H1 (cell line): ENCODE results near the gene GARNL3. TPM values are rescaled to one million over a fixed set of nuclear protein-coding genes. Genes with fewer than 3 reads are reported as not detected.

Experiments used
- CTCF ChIA-PET: fragments of 300-600 bp; sonication (Branson Sonifier 250); formaldehyde crosslinking; loops from one replicate; lab custom pipeline; 2021; ENCODE audit not compliant: partially characterized antibody; lab: Charles Lee
- POLR2A ChIA-PET: fragments of 300-600 bp; sonication (Branson Sonifier 250); formaldehyde crosslinking; loops from one replicate; lab custom pipeline; 2021; ENCODE audit warnings: inconsistent platforms; ENCODE audit not compliant: partially characterized antibody; lab: Charles Lee
- DNase-seq, 2 experiments: peaks; one replicate each; pipeline versions ENCODE4 v3.0.0 to v3.0.0-alpha.2; 2010 to 2022; ENCODE audit warnings: low spot score in 2 of 2, low read depth in 1 of 2, mixed read lengths in 1 of 2
- FAIRE-seq: peaks from 2 replicates; lab custom pipeline; 2011; peaks lifted over from hg19 to GRCh38; lab: Jason Lieb, UNC
- H2AFZ ChIP-seq: 2 replicates; pipeline ENCODE4 v1.8.1; 2012; ENCODE audit warnings: low read length, inconsistent platforms
- H2AK5ac ChIP-seq: 2 replicates; pipeline ENCODE4 v1.6.1; 2013; ENCODE audit warnings: low read depth, low read length
- H2BK120ac ChIP-seq: replicated peaks from 2 replicates; pipeline ENCODE3; 2013; ENCODE audit warnings: low read depth, low read length, inconsistent platforms
- H2BK12ac ChIP-seq: 2 replicates; pipeline ENCODE4 v1.6.1; 2013; ENCODE audit warnings: low read depth, low read length
- H2BK15ac ChIP-seq: 2 replicates; pipeline ENCODE4 v1.6.1; 2013; ENCODE audit warnings: low read length
- H2BK20ac ChIP-seq: 2 replicates; pipeline ENCODE4 v1.6.1; 2013; ENCODE audit warnings: low read length
- H2BK5ac ChIP-seq: 2 replicates; pipeline ENCODE4 v1.6.1; 2013; ENCODE audit warnings: low read depth, low read length
- H3K14ac ChIP-seq: 2 replicates; pipeline ENCODE4 v1.6.1; 2013; ENCODE audit warnings: inconsistent platforms; ENCODE audit not compliant: insufficient read length
- H3K18ac ChIP-seq: 2 replicates; pipeline ENCODE4 v1.6.1; 2013; ENCODE audit warnings: low read length; ENCODE audit errors: extremely low read depth
- H3K23ac ChIP-seq: 2 replicates; pipeline ENCODE4 v1.6.1; 2013; ENCODE audit warnings: inconsistent platforms; ENCODE audit not compliant: insufficient read length
- H3K23me2 ChIP-seq: 2 replicates; pipeline ENCODE4 v1.6.1; 2013; ENCODE audit warnings: low read depth, low read length
- H3K27ac ChIP-seq: 2 replicates; pipeline ENCODE4 v1.6.1; 2011; ENCODE audit warnings: low read depth, low read length, inconsistent platforms
- H3K27me3 ChIP-seq, 4 experiments: replicated peaks in 1 of 4; 1 replicate in 1 of 4; 2 replicates in 3 of 4; pipeline versions ENCODE4 v1.6.1 to v1.8.1; 2011 to 2013; ENCODE audit warnings: low read length in 3 of 4, mild to moderate bottlenecking in 3 of 4, inconsistent platforms in 2 of 4, mixed read lengths in 2 of 4, moderate library complexity in 1 of 4; ENCODE audit not compliant: control insufficient read depth in 3 of 4, insufficient read depth in 3 of 4; ENCODE audit errors: extremely low read depth in 1 of 4
- H3K36me3 ChIP-seq, 4 experiments: 2 replicates each; pipeline versions ENCODE4 v1.6.1 to v1.8.1; 2011 to 2013; ENCODE audit warnings: mild to moderate bottlenecking in 4 of 4, low read length in 3 of 4, moderate library complexity in 2 of 4, control low read depth in 1 of 4, inconsistent platforms in 1 of 4; ENCODE audit not compliant: insufficient read depth in 4 of 4, control insufficient read depth in 2 of 4
- H3K4ac ChIP-seq: replicated peaks from 2 replicates; pipeline ENCODE3; 2013; ENCODE audit warnings: low read length, low read depth, mixed read lengths, inconsistent platforms; ENCODE audit not compliant: insufficient read length
- H3K4me1 ChIP-seq, 4 experiments: replicated peaks in 1 of 4; 1 replicate in 1 of 4; 2 replicates in 3 of 4; pipeline versions ENCODE4 v1.6.1 to v1.8.1; 2011 to 2013; ENCODE audit warnings: low read length in 3 of 4, inconsistent platforms in 2 of 4, mixed read lengths in 1 of 4; ENCODE audit not compliant: insufficient read depth in 4 of 4, control insufficient read depth in 3 of 4
- H3K4me2 ChIP-seq, 2 experiments: 2 replicates each; pipeline versions ENCODE4 v1.6.1 to v1.8.1; 2011 to 2013; ENCODE audit warnings: low read depth in 2 of 2, low read length in 2 of 2, control low read depth in 1 of 2, inconsistent platforms in 1 of 2, mild to moderate bottlenecking in 1 of 2; ENCODE audit not compliant: insufficient read depth in 1 of 2
- H3K4me3 ChIP-seq, 4 experiments: fragments of 200-600, 300-600 bp in 1 of 4; sonication (generic), shearing (Covaris generic), sonication (Bioruptor Twin) in 1 of 4; 2 replicates each; pipeline versions ENCODE4 v1.5.1 to v1.8.1; 2011 to 2016; ENCODE audit warnings: low read length in 4 of 4, low read depth in 3 of 4, control low read depth in 2 of 4, inconsistent platforms in 2 of 4, mild to moderate bottlenecking in 2 of 4, mixed read lengths in 1 of 4, moderate library complexity in 1 of 4; ENCODE audit not compliant: insufficient read depth in 2 of 4; ENCODE audit errors: extremely low read depth in 1 of 4
- H3K56ac ChIP-seq: replicated peaks from 2 replicates; pipeline ENCODE3; 2013; ENCODE audit warnings: low read depth, mild to moderate bottlenecking, mixed read lengths, low read length, inconsistent platforms; ENCODE audit not compliant: insufficient read length
- H3K79me1 ChIP-seq: 2 replicates; pipeline ENCODE4 v1.6.1; 2013; ENCODE audit warnings: low read depth, low read length, control low read depth
- H3K79me2 ChIP-seq, 2 experiments: 2 replicates each; pipeline versions ENCODE4 v1.6.1 to v1.8.1; 2012 to 2013; ENCODE audit warnings: low read length in 2 of 2, mild to moderate bottlenecking in 2 of 2, inconsistent platforms in 1 of 2; ENCODE audit not compliant: insufficient read depth in 2 of 2, control insufficient read depth in 1 of 2
- H3K9ac ChIP-seq, 4 experiments: replicated peaks in 1 of 4; 1 replicate in 1 of 4; 2 replicates in 3 of 4; pipeline versions ENCODE4 v1.6.1 to v1.8.1; 2011 to 2013; ENCODE audit warnings: low read depth in 3 of 4, low read length in 3 of 4, control low read depth in 2 of 4, mild to moderate bottlenecking in 2 of 4, moderate library complexity in 2 of 4, inconsistent platforms in 1 of 4; ENCODE audit errors: extremely low read depth in 1 of 4
- H3K9me3 ChIP-seq, 2 experiments: 2 replicates each; pipeline versions ENCODE4 v1.6.1 to v1.8.1; 2012 to 2013; ENCODE audit warnings: mild to moderate bottlenecking in 2 of 2, moderate library complexity in 2 of 2, control low read depth in 1 of 2, inconsistent platforms in 1 of 2, low read depth in 1 of 2, low read length in 1 of 2, mixed read lengths in 1 of 2; ENCODE audit not compliant: insufficient read depth in 2 of 2
- H4K20me1 ChIP-seq, 2 experiments: replicated peaks in 1 of 2; 2 replicates each; pipeline versions ENCODE3 to v1.8.1; 2011 to 2013; ENCODE audit warnings: inconsistent platforms in 2 of 2, low read length in 2 of 2, mild to moderate bottlenecking in 1 of 2; ENCODE audit not compliant: insufficient read depth in 2 of 2, control insufficient read depth in 1 of 2
- H4K5ac ChIP-seq: 2 replicates; pipeline ENCODE4 v1.6.1; 2013; ENCODE audit warnings: low read length, low read depth, mixed read lengths, inconsistent platforms; ENCODE audit not compliant: insufficient read length
- H4K8ac ChIP-seq: 2 replicates; pipeline ENCODE4 v1.8.0; 2013; ENCODE audit warnings: mild to moderate bottlenecking, moderate library complexity, low read length, inconsistent platforms; ENCODE audit not compliant: insufficient read depth; ENCODE audit errors: extremely low read depth
- H4K91ac ChIP-seq: replicated peaks from 2 replicates; pipeline ENCODE3; 2013; ENCODE audit warnings: low read length, mixed read lengths, inconsistent platforms; ENCODE audit not compliant: insufficient read length
- BCL11A ChIP-seq, 2 experiments: IDR thresholded peaks; one replicate each; pipeline ENCODE4 v1.6.1; 2011; ENCODE audit warnings: low read depth in 2 of 2, low read length in 2 of 2, mild to moderate bottlenecking in 2 of 2
- CREB1 ChIP-seq: IDR thresholded peaks from 2 replicates; pipeline ENCODE4 v1.6.1; 2012; ENCODE audit warnings: inconsistent platforms
- FOSL1 ChIP-seq: IDR thresholded peaks from 2 replicates; pipeline ENCODE4 v1.6.1; 2011; ENCODE audit warnings: mild to moderate bottlenecking, low read depth, low read length, moderate library complexity; ENCODE audit not compliant: insufficient read depth
- SIX5 ChIP-seq: IDR thresholded peaks from 2 replicates; pipeline ENCODE4 v1.6.1; 2011; ENCODE audit warnings: mild to moderate bottlenecking, low read depth, low read length
- SRF ChIP-seq: IDR thresholded peaks from 2 replicates; pipeline ENCODE4 v1.6.1; 2011; ENCODE audit warnings: mild to moderate bottlenecking, low read depth, low read length, moderate library complexity
- WGBS, 2 experiments: shearing (Covaris generic) in 1 of 2; methylation state at CpG; one replicate each; pipeline versions ENCODE4 v1.1.6 to v1.1.7; 2013 to 2015; ENCODE audit warnings: low lambda C conversion rate in 2 of 2, mixed read lengths in 2 of 2, inconsistent platforms in 1 of 2, low coverage in 1 of 2, missing lambda C conversion rate in 1 of 2; ENCODE audit not compliant: insufficient replicate concordance in 2 of 2, insufficient coverage in 1 of 2, insufficient read length in 1 of 2; ENCODE audit errors: extremely low coverage in 1 of 2, missing lambda C conversion rate in 1 of 2; 5-methylcytosine and 5-hydroxymethylcytosine counted together
- polyA plus RNA-seq, 7 experiments: library from polyadenylated mRNA; depleted of rRNA in 3 of 7; stranded (reverse) in 5 of 7; unstranded in 2 of 7; fragments of >200 nt in 5 of 7; fragments of 200-250 nt in 2 of 7; gene quantifications; 1 replicate in 5 of 7; 2 replicates in 1 of 7; 4 replicates in 1 of 7; pipeline versions ENCODE4 v1.2.1 to v1.2.3, GENCODE V29; 2011 to 2013; ENCODE audit warnings: missing spikeins in 2 of 7, mixed read lengths in 2 of 7
- total RNA-seq: library from RNA; stranded (reverse); fragmentation: NEBNext Ultra II Directional; extraction: Animal tissue kit (Norgen Biotek cat#: 25700); gene quantifications from 2 replicates; pipeline ENCODE4 v1.2.1, GENCODE V29; 2021
- TF ChIP-seq, protein P1 (sequence below), 3 experiments: IDR thresholded peaks; 1 replicate in 2 of 3; 2 replicates in 1 of 3; pipeline versions ENCODE4 v1.5.1 to v1.6.1; 2011; ENCODE audit warnings: low read length in 3 of 3, mild to moderate bottlenecking in 3 of 3, inconsistent platforms in 2 of 3, low read depth in 1 of 3, moderate library complexity in 1 of 3; ENCODE audit not compliant: insufficient read depth in 1 of 3; ENCODE audit errors: control extremely low read depth in 1 of 3

GARNL3 gene
- total and polyA plus RNA-seq, 2 of the 8 experiments (the other 6 are each of a cell fraction or from before 2014, with no cell fraction given): 6.5 to 18.3 TPM

DNA sequence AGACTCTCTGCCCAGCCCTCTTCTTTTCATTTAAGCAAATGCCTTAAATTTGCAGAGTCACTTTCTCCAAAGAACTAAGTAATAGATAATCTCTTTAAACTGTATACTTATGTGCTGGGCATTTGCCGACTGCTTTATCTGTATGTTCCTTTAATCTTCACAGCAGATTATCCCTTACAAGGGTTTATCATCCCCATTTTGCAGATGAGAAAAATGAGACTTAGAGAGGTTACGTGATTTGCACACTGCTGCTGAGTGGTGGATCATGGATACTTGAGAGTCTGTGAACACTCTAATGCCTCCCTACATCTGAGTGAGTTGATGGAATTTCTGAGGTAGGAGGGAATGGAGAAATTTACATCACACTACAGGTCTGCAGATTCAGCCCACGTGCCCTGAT lies 163.8 kb downstream of the GARNL3 start:
- Histone ChIP-seq H3K79me2 (peaks cover 7 to 35% of the 10 kb centered on the region in 2 experiments), H3K4ac (no peak overlapping the region), H4K5ac (no peak overlapping the region), H2BK120ac (no peak overlapping the region), H3K14ac (no peak overlapping the region), H4K20me1 (peaks cover 0 to 6% of the 10 kb centered on the region in 2 experiments), H3K27ac (no peak overlapping the region), H3K9ac (no peak overlapping the region), H2AK5ac (no peak overlapping the region), H3K56ac (no peak overlapping the region), H3K79me1 (peaks cover 2% of the 10 kb centered on the region; the same call in 1 of the 2 replicates), H2BK5ac (no peak overlapping the region), H2BK15ac (no peak overlapping the region), H3K18ac (no peak overlapping the region), H4K91ac (no peak overlapping the region), H2AFZ (no peak overlapping the region), H3K4me1 (peaks cover 0 to 3% (median 1%) of the 10 kb centered on the region in 4 experiments; a peak in 2 of 7 replicates), H3K27me3 (no peaks in the 10 kb centered on the region), H3K4me2 (no peak overlapping the region), H3K4me3 (no peak overlapping the region), H3K23me2 (peaks cover 10% of the 10 kb centered on the region), H3K9me3 (no peaks in the 10 kb centered on the region), H2BK20ac (no peak overlapping the region), H2BK12ac (no peak overlapping the region), H4K8ac (no peak overlapping the region), H3K36me3 (peaks cover 3 to 20% (median 10%) of the 10 kb centered on the region in 4 experiments), H3K23ac (no peak overlapping the region)
- no peak for TF ChIP-seq CREB1
- TF ChIP-seq, protein P1, sequence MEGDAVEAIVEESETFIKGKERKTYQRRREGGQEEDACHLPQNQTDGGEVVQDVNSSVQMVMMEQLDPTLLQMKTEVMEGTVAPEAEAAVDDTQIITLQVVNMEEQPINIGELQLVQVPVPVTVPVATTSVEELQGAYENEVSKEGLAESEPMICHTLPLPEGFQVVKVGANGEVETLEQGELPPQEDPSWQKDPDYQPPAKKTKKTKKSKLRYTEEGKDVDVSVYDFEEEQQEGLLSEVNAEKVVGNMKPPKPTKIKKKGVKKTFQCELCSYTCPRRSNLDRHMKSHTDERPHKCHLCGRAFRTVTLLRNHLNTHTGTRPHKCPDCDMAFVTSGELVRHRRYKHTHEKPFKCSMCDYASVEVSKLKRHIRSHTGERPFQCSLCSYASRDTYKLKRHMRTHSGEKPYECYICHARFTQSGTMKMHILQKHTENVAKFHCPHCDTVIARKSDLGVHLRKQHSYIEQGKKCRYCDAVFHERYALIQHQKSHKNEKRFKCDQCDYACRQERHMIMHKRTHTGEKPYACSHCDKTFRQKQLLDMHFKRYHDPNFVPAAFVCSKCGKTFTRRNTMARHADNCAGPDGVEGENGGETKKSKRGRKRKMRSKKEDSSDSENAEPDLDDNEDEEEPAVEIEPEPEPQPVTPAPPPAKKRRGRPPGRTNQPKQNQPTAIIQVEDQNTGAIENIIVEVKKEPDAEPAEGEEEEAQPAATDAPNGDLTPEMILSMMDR (IDR thresholded peaks at IDR 0.05; ENCODE audit: control extremely low read depth in 1 of 3, insufficient read depth in 1 of 3, low read depth in 1 of 3, low read length in 3 of 3): no peak
- no peak for TF ChIP-seq FOSL1
- no peak for TF ChIP-seq SIX5
- TF ChIP-seq SRF: no peak
- no peak for TF ChIP-seq BCL11A (IDR thresholded peaks at IDR 0.05; ENCODE audit: low read depth in 2 of 2, low read length in 2 of 2)
- ChIA-PET POLR2A (interaction anchor here (1.5 kb wide), 1 partner anchor 22 kb away, joined by 4 read pairs; the partner anchor contains the start of genes LRSAM1 and RPL12), CTCF (no interaction called here)
- FAIRE-seq (no peak), DNase-seq (no peak)
- 93% methylated on average over 3 of the region's 3 CpGs; no CpG with 5 or more reads in 1 of the 2 experiments for WGBS, 2 experiments
